Naive thymus-derived CD8-positive, alpha-beta T cell (primary cell): ENCODE results near the gene CYP4A11. TPM values are rescaled to one million over a fixed set of nuclear protein-coding genes. Genes with fewer than 3 reads are reported as not detected.
"Not testable (repeated sequence)": the region's sequence is repeated elsewhere in the genome, so short reads cannot be mapped to it uniquely, and the experiment has no call there.

ENCODE experiments used
- ATAC-seq, 2 donors: fragments of 150-1000 bp; cut with Tn5 transposase in 1 of 2; sonication (Bioruptor Pico), chemical (Tn5 transposase) in 1 of 2; 1 replicate in 1 of 2; 2 replicates in 1 of 2; pipeline ENCODE4 v1.10.0; 2021; ENCODE audit warnings: mild to moderate bottlenecking in 2 of 2, moderate library complexity in 2 of 2
- POLR2A ChIA-PET: fragments of 350-600 bp; sonication (Branson Sonifier 250); formaldehyde crosslinking; loops from one replicate; lab custom pipeline; 2021; ENCODE audit warnings: antibody characterized with exemption; lab: Charles Lee
- DNase-seq, 10 donors: peaks; one replicate each; pipeline versions ENCODE4 v3.0.0 to v3.0.0-alpha.2; 2020 to 2022
- H3K27ac Mint-ChIP-seq, 10 donors: one replicate each; pipeline ENCODE4 v1.8.0; 2020 to 2022; ENCODE audit warnings: mild to moderate bottlenecking in 10 of 10, mixed read lengths in 10 of 10, moderate library complexity in 4 of 10, inconsistent platforms in 1 of 10
- H3K27me3 Mint-ChIP-seq, 5 donors: one replicate each; pipeline ENCODE4 v1.8.0; 2021 to 2022; ENCODE audit warnings: mixed read lengths in 5 of 5
- H3K36me3 Mint-ChIP-seq, 3 donors: one replicate each; pipeline ENCODE4 v1.8.0; 2020 to 2022; ENCODE audit warnings: mixed read lengths in 3 of 3, mild to moderate bottlenecking in 2 of 3, inconsistent platforms in 1 of 3
- H3K4me1 Mint-ChIP-seq, 4 donors: one replicate each; pipeline ENCODE4 v1.8.0; 2021 to 2022; ENCODE audit warnings: mixed read lengths in 4 of 4
- H3K4me3 Mint-ChIP-seq, 10 donors: one replicate each; pipeline ENCODE4 v1.8.0; 2020 to 2022; ENCODE audit warnings: mild to moderate bottlenecking in 10 of 10, mixed read lengths in 10 of 10, moderate library complexity in 6 of 10, inconsistent platforms in 1 of 10
- H3K9me3 Mint-ChIP-seq, 9 donors: one replicate each; pipeline ENCODE4 v1.8.0; 2020 to 2022; ENCODE audit warnings: mixed read lengths in 9 of 9, mild to moderate bottlenecking in 3 of 9, inconsistent platforms in 1 of 9, moderate library complexity in 1 of 9
- polyA plus RNA-seq, 3 donors: library from polyadenylated mRNA; unstranded; fragments of 300-500 nt; fragmentation: Illumina TruSeq; gene quantifications; one replicate each; pipeline ENCODE4 v1.2.3, GENCODE V29; 2021
- total RNA-seq, 8 experiments: library from RNA in 2 of 8; stranded (reverse) in 2 of 8; gene quantifications; one replicate each; pipeline ENCODE4 v1.2.3 and lab custom pipeline; 2021 to 2026

CYP4A11 gene
- total and polyA plus RNA-seq, 5 experiments from 2014 or later, result not detected

DNA sequence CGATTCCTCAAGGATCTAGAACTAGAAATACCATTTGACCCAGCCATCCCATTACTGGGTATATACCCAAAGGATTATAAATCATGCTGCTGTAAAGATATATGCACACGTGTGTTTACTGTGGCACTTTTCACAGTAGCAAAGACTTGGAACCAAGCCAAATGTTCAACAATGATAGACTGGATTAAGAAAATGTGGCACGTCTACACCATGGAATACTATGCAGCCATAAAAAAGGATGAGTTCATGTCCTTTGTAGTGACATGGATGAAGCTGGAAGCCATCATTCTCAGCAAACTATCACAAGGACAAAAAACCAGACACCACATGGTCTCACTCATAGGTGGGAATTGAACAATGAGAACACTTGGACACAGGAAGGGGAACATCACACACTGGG lies 59.6 kb downstream of the CYP4A11 start:
- H3K4me3 Mint-ChIP-seq, H3K36me3 Mint-ChIP-seq, H3K9me3 Mint-ChIP-seq, H3K4me1 Mint-ChIP-seq, POLR2A ChIA-PET, H3K27ac Mint-ChIP-seq, DNase-seq, ATAC-seq: not testable (repeated sequence)
- H3K27me3 Mint-ChIP-seq, result peaks cover 1 to 12% (median 8%) of the 10 kb centered on the region in 5 donors

Other genes starting within 250 kb of the CYP4A11 start
- 10 to 100 TPM; 75.9 to 81.2 TPM for gene EFCAB14, start 222.4 kb downstream of the CYP4A11 start, total RNA-seq
- 10 to 100 TPM; 88.7 to 99.5 (median 94.6) TPM for gene EFCAB14, start 222.4 kb downstream of the CYP4A11 start, polyA plus RNA-seq
- not detected for gene CYP4B1, start 142.4 kb downstream of the CYP4A11 start, total RNA-seq
- gene CYP4B1, start 142.4 kb downstream of the CYP4A11 start, polyA plus RNA-seq, result not detected
- not detected for gene CYP4X1, start 82.2 kb upstream of the CYP4A11 start, total RNA-seq
- not detected for gene CYP4X1, start 82.2 kb upstream of the CYP4A11 start, polyA plus RNA-seq
- gene CYP4Z1, start 125.8 kb upstream of the CYP4A11 start, total RNA-seq, result not detected
- not detected for gene CYP4Z1, start 125.8 kb upstream of the CYP4A11 start, polyA plus RNA-seq
- not detected for gene CYP4A22, start 196.0 kb upstream of the CYP4A11 start, total RNA-seq
- not detected for gene CYP4A22, start 196.0 kb upstream of the CYP4A11 start, polyA plus RNA-seq
- not detected for gene PDZK1IP1, start 248.6 kb upstream of the CYP4A11 start, total RNA-seq
- gene PDZK1IP1, start 248.6 kb upstream of the CYP4A11 start, polyA plus RNA-seq, result not detected